HEK293 (cell line): Measurements from ENCODE around the gene SLC16A4.

ENCODE experiments used
- CTCF ChIA-PET: fragments of 350-600 bp; formaldehyde crosslinking; extraction: SDS; loops from one replicate; lab custom pipeline; 2021; ENCODE audit warnings: antibody characterized with exemption; lab: Yijun Ruan, JAX
- POLR2A ChIA-PET: fragments of 300-600 bp; formaldehyde crosslinking; extraction: SDS; loops from one replicate; lab custom pipeline; 2020; ENCODE audit warnings: antibody characterized with exemption, inconsistent platforms; lab: Yijun Ruan, JAX
- H3K27ac ChIP-seq: fragments of 200-500 bp; sonication (Bioruptor generic); 2 replicates; pipeline ENCODE4 v1.5.1; 2014; ENCODE audit warnings: low read depth, low read length, control low read depth, inconsistent platforms; ENCODE audit errors: extremely low read depth
- H3K36me3 ChIP-seq, 2 experiments: fragments of 200-500 bp in 1 of 2; sonication (Bioruptor generic) in 1 of 2; 1 replicate in 1 of 2; 2 replicates in 1 of 2; pipeline ENCODE4 v1.5.1; 2014 to 2017; ENCODE audit warnings: inconsistent platforms in 2 of 2, low read length in 2 of 2; ENCODE audit not compliant: control insufficient read depth in 2 of 2, insufficient read depth in 1 of 2
- H3K4me1 ChIP-seq: fragments of 200-500 bp; sonication (Bioruptor generic); 2 replicates; pipeline ENCODE4 v1.5.1; 2014; ENCODE audit warnings: mild to moderate bottlenecking, low read length, inconsistent platforms; ENCODE audit not compliant: control insufficient read depth, insufficient read depth
- H3K4me3 ChIP-seq: 2 replicates; pipeline ENCODE4 v1.5.1; 2011; ENCODE audit warnings: low read depth, mild to moderate bottlenecking, control low read depth, low read length, moderate library complexity
- H3K9me3 ChIP-seq: fragments of 200-500 bp; sonication (Bioruptor generic); 2 replicates; pipeline ENCODE4 v1.5.1; 2014; ENCODE audit warnings: low read depth, low read length, inconsistent platforms; ENCODE audit not compliant: control insufficient read depth, insufficient read depth
- GLIS1 ChIP-seq: fragments of 450-650 bp; formaldehyde crosslinking; IDR thresholded peaks from 2 replicates; pipeline ENCODE4 v1.5.1; 2016; ENCODE audit warnings: missing biosample characterization, missing genetic modification characterization
- KLF10 ChIP-seq: fragments of 450-650 bp; IDR thresholded peaks from 2 replicates; pipeline ENCODE4 v1.5.1; 2018; ENCODE audit warnings: missing biosample characterization, mild to moderate bottlenecking, missing genetic modification characterization
- MEIS1 ChIP-seq: sonication (generic); formaldehyde crosslinking; IDR thresholded peaks from 2 replicates; pipeline ENCODE4 v1.8.1; 2022; ENCODE audit warnings: missing genetic modification reagents, mild to moderate bottlenecking, borderline replicate concordance
- PRDM1 ChIP-seq: fragments of 450-650 bp; formaldehyde crosslinking; IDR thresholded peaks from 2 replicates; pipeline ENCODE4; 2016; ENCODE audit warnings: missing biosample characterization, missing genetic modification characterization
- ZBTB17 ChIP-seq: fragments of 450-650 bp; formaldehyde crosslinking; IDR thresholded peaks from 2 replicates; pipeline ENCODE4 v1.5.1; 2016; ENCODE audit warnings: missing biosample characterization, missing genetic modification characterization
- ZBTB48 ChIP-seq: fragments of 450-650 bp; formaldehyde crosslinking; IDR thresholded peaks from 2 replicates; pipeline ENCODE4 v1.5.1; 2016; ENCODE audit warnings: missing biosample characterization, missing genetic modification characterization
- ZNF132 ChIP-seq: fragments of 450-650 bp; formaldehyde crosslinking; IDR thresholded peaks from 2 replicates; pipeline ENCODE4 v1.5.1; 2017; ENCODE audit warnings: missing biosample characterization, missing genetic modification characterization, borderline replicate concordance
- ZNF138 ChIP-seq: fragments of 450-650 bp; formaldehyde crosslinking; IDR thresholded peaks from 2 replicates; pipeline ENCODE4 v1.5.1; 2016; ENCODE audit warnings: missing biosample characterization, missing genetic modification characterization, borderline replicate concordance
- ZNF146 ChIP-seq: fragments of 450-650 bp; formaldehyde crosslinking; IDR thresholded peaks from 2 replicates; pipeline ENCODE4 v1.5.1; 2016; ENCODE audit warnings: missing biosample characterization, missing genetic modification characterization
- ZNF19 ChIP-seq: fragments of 450-650 bp; formaldehyde crosslinking; IDR thresholded peaks from 2 replicates; pipeline ENCODE4; 2016; ENCODE audit warnings: missing biosample characterization, missing genetic modification characterization, low read depth
- ZNF660 ChIP-seq: fragments of 450-650 bp; IDR thresholded peaks from 2 replicates; pipeline ENCODE4 v1.5.1; 2018; ENCODE audit warnings: missing biosample characterization, mild to moderate bottlenecking, missing genetic modification characterization
- ZNF707 ChIP-seq: fragments of 450-650 bp; formaldehyde crosslinking; IDR thresholded peaks from 2 replicates; pipeline ENCODE4 v1.5.1; 2016; ENCODE audit warnings: missing biosample characterization, missing genetic modification characterization
- ZNF837 ChIP-seq: fragments of 450-650 bp; formaldehyde crosslinking; IDR thresholded peaks from 2 replicates; pipeline ENCODE4 v1.5.1; 2016; ENCODE audit warnings: missing biosample characterization, missing genetic modification characterization
- TF ChIP-seq, protein P1 (sequence below): fragments of 450-650 bp; formaldehyde crosslinking; IDR thresholded peaks from 2 replicates; pipeline ENCODE4 v1.5.1; 2016; ENCODE audit warnings: missing biosample characterization, missing genetic modification characterization, low read depth
- TF ChIP-seq, protein P2 (sequence below): fragments of 450-650 bp; formaldehyde crosslinking; IDR thresholded peaks from 2 replicates; pipeline ENCODE4; 2016; ENCODE audit warnings: missing biosample characterization, missing genetic modification characterization

Gene SLC16A4

DNA sequence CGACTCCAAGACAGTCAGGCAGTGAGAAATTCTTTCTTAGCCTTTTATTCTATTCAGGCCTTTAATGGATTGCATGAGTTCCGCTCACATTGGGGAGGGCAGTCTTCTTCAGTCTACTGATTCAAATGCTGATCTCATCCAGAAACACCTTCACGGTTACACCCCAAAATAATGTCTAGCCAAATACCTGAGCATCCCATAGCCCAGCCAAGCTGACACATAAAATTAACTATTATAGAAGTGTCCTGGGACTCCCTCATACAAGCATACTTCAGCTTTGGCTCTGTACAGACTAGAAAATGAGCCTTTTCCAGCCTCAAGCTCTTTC lies 3.6 kb upstream of the SLC16A4 start:
- CTCF ChIA-PET: no interaction called here

DNA sequence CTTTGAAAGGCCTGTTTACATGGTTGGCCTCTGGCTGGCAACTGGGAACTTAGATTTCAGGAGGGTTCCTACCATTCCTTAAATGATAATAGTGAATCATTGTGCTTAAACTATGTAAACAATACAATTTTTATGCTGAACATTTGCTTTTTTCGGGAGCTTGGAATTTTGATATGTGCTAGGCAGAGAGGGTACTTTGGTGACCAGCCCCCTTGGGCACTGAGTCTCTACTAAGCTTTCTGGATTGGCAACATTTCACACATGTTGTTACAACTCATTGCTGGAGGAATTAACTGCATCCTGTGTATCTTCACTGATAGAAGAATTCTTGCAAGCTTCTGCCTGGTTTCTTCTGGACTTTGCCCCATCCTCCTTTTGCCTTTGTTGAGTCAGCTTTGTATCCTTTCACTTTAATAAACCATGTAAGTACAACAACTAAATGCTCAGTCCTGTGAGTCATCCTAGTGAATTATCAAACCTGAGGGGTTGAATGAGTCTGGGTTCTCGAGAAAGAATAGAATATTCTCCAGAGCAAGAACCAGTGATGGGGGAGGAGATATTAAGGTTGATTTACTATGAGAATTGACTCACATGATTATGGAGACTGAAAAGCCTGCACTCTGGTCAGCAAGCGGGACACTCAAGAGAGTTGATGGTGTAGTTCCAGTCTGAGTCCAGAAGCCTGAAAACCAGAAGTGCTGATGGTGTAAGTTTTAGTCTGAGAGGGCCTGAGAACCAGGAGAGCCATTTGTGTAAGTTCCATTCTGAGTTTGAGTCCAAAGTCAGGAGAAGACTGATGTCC lies 3.1 kb upstream of the SLC16A4 start:
- no peak overlapping the region for H3K27ac ChIP-seq
- no peak overlapping the region for H3K4me3 ChIP-seq
- POLR2A ChIA-PET: interaction anchor here (1.2 kb wide), 1 partner anchor 55 kb away, joined by 3 read pairs; the partner anchor contains the start of gene RBM15
- no peaks in the 10 kb centered on the region for H3K9me3 ChIP-seq
- TF ChIP-seq ZBTB17 (peak; percentile 49), PRDM1 (peak; percentile 73), ZNF146 (no peak), ZNF19 (tag by site-specific recombination) (no peak), ZBTB48 (no peak), MEIS1 (CRISPR knock-in tag) (no peak), ZNF660 (tag by site-specific recombination) (no peak), GLIS1 (tag by site-specific recombination) (no peak)
- TF ChIP-seq, protein P1, sequence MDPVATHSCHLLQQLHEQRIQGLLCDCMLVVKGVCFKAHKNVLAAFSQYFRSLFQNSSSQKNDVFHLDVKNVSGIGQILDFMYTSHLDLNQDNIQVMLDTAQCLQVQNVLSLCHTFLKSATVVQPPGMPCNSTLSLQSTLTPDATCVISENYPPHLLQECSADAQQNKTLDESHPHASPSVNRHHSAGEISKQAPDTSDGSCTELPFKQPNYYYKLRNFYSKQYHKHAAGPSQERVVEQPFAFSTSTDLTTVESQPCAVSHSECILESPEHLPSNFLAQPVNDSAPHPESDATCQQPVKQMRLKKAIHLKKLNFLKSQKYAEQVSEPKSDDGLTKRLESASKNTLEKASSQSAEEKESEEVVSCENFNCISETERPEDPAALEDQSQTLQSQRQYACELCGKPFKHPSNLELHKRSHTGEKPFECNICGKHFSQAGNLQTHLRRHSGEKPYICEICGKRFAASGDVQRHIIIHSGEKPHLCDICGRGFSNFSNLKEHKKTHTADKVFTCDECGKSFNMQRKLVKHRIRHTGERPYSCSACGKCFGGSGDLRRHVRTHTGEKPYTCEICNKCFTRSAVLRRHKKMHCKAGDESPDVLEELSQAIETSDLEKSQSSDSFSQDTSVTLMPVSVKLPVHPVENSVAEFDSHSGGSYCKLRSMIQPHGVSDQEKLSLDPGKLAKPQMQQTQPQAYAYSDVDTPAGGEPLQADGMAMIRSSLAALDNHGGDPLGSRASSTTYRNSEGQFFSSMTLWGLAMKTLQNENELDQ (tag by site-specific recombination): no peak
- TF ChIP-seq, all 188 proteins: peak for 2
- Histone ChIP-seq H3K36me3 (peaks cover 7 to 28% of the 10 kb centered on the region in 2 experiments; a peak in 2 of 3 replicates), H3K4me1 (no peaks in the 10 kb centered on the region; the same call in 1 of the 2 replicates)
- CTCF ChIA-PET: interaction anchor here (1.4 to 1.5 kb wide), 2 partner anchors 102 to 186 kb away, joined by 3 to 6 read pairs; no protein-coding TSS in a partner anchor

More for the DNA sequence above, 3.6 kb upstream of the SLC16A4 start:
- Histone ChIP-seq H3K4me3 (no peak overlapping the region), H3K36me3 (peaks cover 12 to 32% of the 10 kb centered on the region in 2 experiments; a peak in 2 of 3 replicates), H3K4me1 (no peaks in the 10 kb centered on the region; the same call in 1 of the 2 replicates)
- TF ChIP-seq, protein P2, sequence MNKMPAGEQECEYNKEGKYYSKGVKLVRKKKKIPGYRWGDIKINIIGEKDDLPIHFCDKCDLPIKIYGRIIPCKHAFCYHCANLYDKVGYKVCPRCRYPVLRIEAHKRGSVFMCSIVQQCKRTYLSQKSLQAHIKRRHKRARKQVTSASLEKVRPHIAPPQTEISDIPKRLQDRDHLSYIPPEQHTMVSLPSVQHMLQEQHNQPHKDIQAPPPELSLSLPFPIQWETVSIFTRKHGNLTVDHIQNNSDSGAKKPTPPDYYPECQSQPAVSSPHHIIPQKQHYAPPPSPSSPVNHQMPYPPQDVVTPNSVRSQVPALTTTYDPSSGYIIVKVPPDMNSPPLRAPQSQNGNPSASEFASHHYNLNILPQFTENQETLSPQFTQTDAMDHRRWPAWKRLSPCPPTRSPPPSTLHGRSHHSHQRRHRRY (tag by site-specific recombination): no peak
- TF ChIP-seq ZNF138 (tag by site-specific recombination) (no peak), ZNF707 (tag by site-specific recombination) (no peak), ZNF837 (no peak)
- TF ChIP-seq, all 188 proteins: peak for 0
- POLR2A ChIA-PET: no interaction called here
- Histone ChIP-seq H3K27ac (no peak overlapping the region), H3K9me3 (no peaks in the 10 kb centered on the region)

DNA sequence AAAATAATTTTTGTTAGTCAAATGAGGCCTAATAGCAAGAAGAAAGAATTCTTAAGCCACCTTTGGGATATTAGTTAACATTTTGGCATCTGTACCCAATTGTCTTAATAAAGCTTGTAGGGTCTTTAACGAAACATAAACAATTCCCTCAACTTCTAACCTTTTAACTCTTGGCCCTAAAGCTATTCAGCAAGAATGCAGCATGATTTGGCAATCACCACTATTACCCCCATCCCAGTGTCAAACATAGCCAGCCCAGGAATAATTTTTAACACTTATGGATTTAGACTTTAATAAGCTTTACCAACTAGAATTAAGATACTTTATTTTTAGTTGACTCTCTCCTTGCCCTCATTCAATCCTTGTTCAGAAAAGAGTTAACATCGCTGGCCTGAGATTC lies 2.5 kb upstream of the SLC16A4 start:
- CTCF ChIA-PET: interaction anchor here (0.5 to 1.5 kb wide), 3 partner anchors 102 to 217 kb away, joined by 3 to 6 read pairs (median 3); no protein-coding TSS in a partner anchor
- H3K4me3 ChIP-seq: no peak overlapping the region

More for the DNA sequence above, 2.5 kb upstream of the SLC16A4 start:
- Histone ChIP-seq H3K4me1 (no peaks in the 10 kb centered on the region; the same call in 1 of the 2 replicates), H3K27ac (no peak overlapping the region), H3K9me3 (no peaks in the 10 kb centered on the region), H3K36me3 (peaks cover under 1 to 22% of the 10 kb centered on the region in 2 experiments; a peak in 2 of 3 replicates)
- POLR2A ChIA-PET: interaction anchor here (1.2 kb wide), 1 partner anchor 54 kb away, joined by 3 read pairs; the partner anchor contains the start of gene RBM15
- TF ChIP-seq KLF10 (tag by site-specific recombination): no peak
- TF ChIP-seq ZNF132 (tag by site-specific recombination): no peak
